Loucy (cell line): ENCODE results near the gene CNNM1.

Experiments
- H2AFZ ChIP-seq: fragments of 200-600 bp; sonication (generic); 2 replicates; pipeline ENCODE4 v1.6.0; 2016; ENCODE audit warnings: antibody characterized with exemption, mild to moderate bottlenecking, low read length, moderate library complexity
- H3F3A ChIP-seq: fragments of 200-600 bp; 2 replicates; pipeline ENCODE4 v1.6.0; 2016; ENCODE audit warnings: antibody characterized with exemption, low read depth, mild to moderate bottlenecking
- H3K27me3 ChIP-seq: fragments of 200-600 bp; sonication (generic); 2 replicates; pipeline ENCODE4 v1.6.1; 2014; ENCODE audit warnings: low read length, mild to moderate bottlenecking; ENCODE audit not compliant: insufficient read depth, poor library complexity, severe bottlenecking
- H3K36me3 ChIP-seq: fragments of 200-600 bp; sonication (generic); 2 replicates; pipeline ENCODE4 v1.6.1; 2016; ENCODE audit warnings: low read length; ENCODE audit not compliant: insufficient read depth
- H3K4me1 ChIP-seq: fragments of 200-600 bp; sonication (generic); 2 replicates; pipeline ENCODE4 v1.5.1; 2014; ENCODE audit warnings: low read length, mild to moderate bottlenecking; ENCODE audit not compliant: insufficient read depth, poor library complexity, severe bottlenecking
- H3K4me2 ChIP-seq: fragments of 200-600 bp; sonication (generic); 2 replicates; pipeline ENCODE4 v1.6.0; 2014; ENCODE audit warnings: antibody characterized with exemption, low read length, low read depth, mild to moderate bottlenecking; ENCODE audit not compliant: poor library complexity, severe bottlenecking
- H3K4me3 ChIP-seq: fragments of 200-600 bp; sonication (generic); 2 replicates; pipeline ENCODE4 v1.5.1; 2014; ENCODE audit warnings: low read length, mild to moderate bottlenecking, mixed read lengths; ENCODE audit not compliant: poor library complexity, severe bottlenecking
- H3K79me2 ChIP-seq: fragments of 200-600 bp; sonication (generic); 2 replicates; pipeline ENCODE4 v1.6.1; 2014; ENCODE audit warnings: low read length; ENCODE audit not compliant: insufficient read depth
- H3K9ac ChIP-seq: fragments of 200-600 bp; sonication (generic); 2 replicates; pipeline ENCODE4 v1.6.0; 2014; ENCODE audit warnings: mild to moderate bottlenecking, low read depth, low read length, moderate library complexity; ENCODE audit not compliant: poor library complexity, severe bottlenecking
- H3K9me2 ChIP-seq: fragments of 200-600 bp; sonication (generic); replicated peaks from 2 replicates; pipeline ENCODE4 v1.6.1; 2016; ENCODE audit warnings: low read depth, low read length, mixed read lengths
- H3K9me3 ChIP-seq: fragments of 200-600 bp; sonication (generic); 2 replicates; pipeline ENCODE4 v1.6.1; 2014; ENCODE audit warnings: mild to moderate bottlenecking, antibody characterized with exemption, low read length, low read depth; ENCODE audit not compliant: insufficient read depth
- H4K20me1 ChIP-seq: fragments of 200-600 bp; sonication (generic); 2 replicates; pipeline ENCODE4 v1.6.0; 2014; ENCODE audit warnings: antibody characterized with exemption, low read length, mild to moderate bottlenecking; ENCODE audit not compliant: insufficient read depth, poor library complexity, severe bottlenecking
- EZH2phosphoT487 ChIP-seq: fragments of 200-600 bp; IDR thresholded peaks from 2 replicates; pipeline ENCODE4 v1.6.1; 2018; ENCODE audit warnings: antibody characterized with exemption, mild to moderate bottlenecking, moderate library complexity, borderline replicate concordance
- TF ChIP-seq, protein P1 (sequence below): fragments of 200-600 bp; sonication (generic); conservative IDR thresholded peaks from 2 replicates; pipeline ENCODE4 v1.5.1; 2014; ENCODE audit warnings: mild to moderate bottlenecking, antibody characterized with exemption, low read length

CNNM1 gene

DNA sequence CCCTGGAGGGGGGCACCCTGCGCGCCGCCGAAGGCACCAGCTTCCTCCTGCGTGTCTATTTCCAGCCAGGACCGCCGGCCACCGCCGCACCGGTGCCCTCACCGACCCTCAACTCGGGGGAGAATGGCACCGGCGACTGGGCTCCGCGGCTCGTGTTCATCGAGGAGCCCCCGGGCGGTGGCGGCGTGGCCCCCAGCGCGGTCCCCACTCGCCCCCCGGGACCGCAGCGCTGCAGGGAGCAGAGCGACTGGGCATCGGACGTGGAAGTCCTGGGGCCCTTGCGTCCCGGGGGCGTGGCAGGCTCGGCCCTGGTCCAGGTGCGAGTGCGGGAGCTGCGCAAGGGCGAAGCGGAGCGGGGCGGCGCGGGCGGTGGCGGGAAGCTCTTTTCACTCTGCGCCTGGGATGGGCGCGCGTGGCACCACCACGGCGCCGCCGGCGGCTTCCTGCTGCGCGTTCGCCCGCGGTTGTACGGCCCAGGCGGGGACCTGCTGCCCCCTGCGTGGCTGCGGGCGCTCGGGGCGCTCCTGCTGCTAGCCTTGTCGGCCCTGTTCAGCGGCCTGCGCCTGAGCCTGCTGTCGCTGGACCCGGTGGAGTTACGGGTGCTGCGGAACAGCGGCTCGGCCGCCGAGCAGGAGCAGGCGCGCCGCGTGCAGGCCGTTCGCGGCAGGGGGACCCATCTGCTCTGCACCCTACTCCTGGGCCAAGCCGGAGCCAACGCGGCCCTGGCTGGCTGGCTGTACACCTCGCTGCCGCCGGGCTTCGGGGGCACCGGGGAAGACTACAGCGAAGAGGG, 594 bp downstream of the CNNM1 start:
- Histone ChIP-seq H3K9ac (no peak overlapping the region), H3K4me3 (no peak overlapping the region), H3K9me3 (no peaks in the 10 kb centered on the region), H2AFZ (no peak overlapping the region), H4K20me1 (no peaks in the 10 kb centered on the region), H3K36me3 (no peaks in the 10 kb centered on the region), H3K4me2 (no peak overlapping the region), H3K27me3 (no peaks in the 10 kb centered on the region), H3F3A (no peaks in the 10 kb centered on the region), H3K79me2 (no peaks in the 10 kb centered on the region), H3K9me2 (no peaks in the 10 kb centered on the region), H3K4me1 (no peaks in the 10 kb centered on the region)
- TF ChIP-seq EZH2phosphoT487: no peak
- TF ChIP-seq, protein P1, sequence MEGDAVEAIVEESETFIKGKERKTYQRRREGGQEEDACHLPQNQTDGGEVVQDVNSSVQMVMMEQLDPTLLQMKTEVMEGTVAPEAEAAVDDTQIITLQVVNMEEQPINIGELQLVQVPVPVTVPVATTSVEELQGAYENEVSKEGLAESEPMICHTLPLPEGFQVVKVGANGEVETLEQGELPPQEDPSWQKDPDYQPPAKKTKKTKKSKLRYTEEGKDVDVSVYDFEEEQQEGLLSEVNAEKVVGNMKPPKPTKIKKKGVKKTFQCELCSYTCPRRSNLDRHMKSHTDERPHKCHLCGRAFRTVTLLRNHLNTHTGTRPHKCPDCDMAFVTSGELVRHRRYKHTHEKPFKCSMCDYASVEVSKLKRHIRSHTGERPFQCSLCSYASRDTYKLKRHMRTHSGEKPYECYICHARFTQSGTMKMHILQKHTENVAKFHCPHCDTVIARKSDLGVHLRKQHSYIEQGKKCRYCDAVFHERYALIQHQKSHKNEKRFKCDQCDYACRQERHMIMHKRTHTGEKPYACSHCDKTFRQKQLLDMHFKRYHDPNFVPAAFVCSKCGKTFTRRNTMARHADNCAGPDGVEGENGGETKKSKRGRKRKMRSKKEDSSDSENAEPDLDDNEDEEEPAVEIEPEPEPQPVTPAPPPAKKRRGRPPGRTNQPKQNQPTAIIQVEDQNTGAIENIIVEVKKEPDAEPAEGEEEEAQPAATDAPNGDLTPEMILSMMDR: no peak

- Histone ChIP-seq H3K4me2 (no peak overlapping the region), H2AFZ (no peak overlapping the region), H3K9me3 (no peaks in the 10 kb centered on the region), H3K9me2 (no peaks in the 10 kb centered on the region), H3K27me3 (no peaks in the 10 kb centered on the region), H3K4me3 (no peak overlapping the region), H3K79me2 (no peaks in the 10 kb centered on the region), H3F3A (no peaks in the 10 kb centered on the region), H3K36me3 (no peaks in the 10 kb centered on the region), H3K4me1 (no peaks in the 10 kb centered on the region), H3K9ac (no peak overlapping the region), H4K20me1 (no peaks in the 10 kb centered on the region)
- no peak for TF ChIP-seq EZH2phosphoT487
- TF ChIP-seq, protein P1: no peak
Measured at GRCh38 chr10:99330347-99330924, 1.3 kb downstream of the CNNM1 start.

GRCh38 chr10:99331207-99331803, 2.1 kb downstream of the CNNM1 start:
- H3K4me1 ChIP-seq: no peaks in the 10 kb centered on the region
- TF ChIP-seq EZH2phosphoT487: no peak
- TF ChIP-seq, protein P1: no peak
- H2AFZ ChIP-seq: no peak overlapping the region
- H3K4me3 ChIP-seq: no peak overlapping the region
- no peaks in the 10 kb centered on the region for H3K9me3 ChIP-seq
- H3K9ac ChIP-seq: no peak overlapping the region
- H3F3A ChIP-seq: no peaks in the 10 kb centered on the region
- H3K79me2 ChIP-seq: no peaks in the 10 kb centered on the region
- no peaks in the 10 kb centered on the region for H4K20me1 ChIP-seq
- no peaks in the 10 kb centered on the region for H3K36me3 ChIP-seq
- H3K9me2 ChIP-seq: no peaks in the 10 kb centered on the region
- H3K27me3 ChIP-seq: no peaks in the 10 kb centered on the region
- no peak overlapping the region for H3K4me2 ChIP-seq
